K562 (cell line): ENCODE measurements around the gene ELK4. TPM values are rescaled to one million over a fixed set of nuclear protein-coding genes. Genes with fewer than 3 reads are reported as not detected.

Source experiments
- BMI1 ChIP-seq: fragments of 150-350 bp; IDR thresholded peaks from 2 replicates; pipeline ENCODE4 v1.6.1; 2014; ENCODE audit warnings: low read length
- BRF1 ChIP-seq: IDR thresholded peaks from 3 replicates; pipeline ENCODE4 v1.6.1; 2011; ENCODE audit warnings: borderline replicate concordance, mild to moderate bottlenecking; ENCODE audit not compliant: insufficient read length; ENCODE audit errors: extremely low read depth
- CREB1 ChIP-seq, 2 experiments: sonication (generic) in 1 of 2; formaldehyde crosslinking in 1 of 2; IDR thresholded peaks; 2 replicates each; pipeline versions ENCODE4 v1.6.1 to v1.8.0; 2012 to 2022; ENCODE audit warnings: inconsistent platforms in 1 of 2, mild to moderate bottlenecking in 1 of 2, missing genetic modification reagents in 1 of 2, moderate library complexity in 1 of 2
- IFI16 ChIP-seq: fragments of 250-450 bp; sonication (Bioruptor Pico); IDR thresholded peaks from 2 replicates; pipeline ENCODE4 v2.1.2; 2022; ENCODE audit warnings: mild to moderate bottlenecking, inconsistent platforms
- RBM22 ChIP-seq: fragments of 200-400 bp; formaldehyde crosslinking; IDR thresholded peaks from 2 replicates; pipeline ENCODE4 v1.6.1; 2018; ENCODE audit warnings: low read length, low read depth; ENCODE audit not compliant: poor library complexity, severe bottlenecking
- RNF219 ChIP-seq: fragments of 250-450 bp; sonication (Bioruptor Pico); IDR thresholded peaks from 2 replicates; pipeline ENCODE4 v1.5.0; 2022; ENCODE audit warnings: mild to moderate bottlenecking
- SMAD4 ChIP-seq: fragments of 250-450 bp; sonication (Bioruptor Pico); conservative IDR thresholded peaks from 2 replicates; pipeline ENCODE4 v1.8.0; 2021; ENCODE audit warnings: inconsistent platforms, mild to moderate bottlenecking, moderate library complexity
- U2AF1 ChIP-seq: fragments of 200-400 bp; formaldehyde crosslinking; optimal IDR thresholded peaks from 2 replicates; pipeline ENCODE3; 2017; ENCODE audit warnings: mild to moderate bottlenecking, low read depth, low read length, moderate library complexity
- WHSC1 ChIP-seq: IDR thresholded peaks from one replicate; pipeline ENCODE4 v1.6.1; 2012; ENCODE audit warnings: low read length, control low read depth, inconsistent platforms
- polyA plus RNA-seq, 8 experiments: library from polyadenylated mRNA; depleted of rRNA in 4 of 8; stranded (reverse) in 5 of 8; unstranded in 3 of 8; fragments of >200 nt; fragmentation: Nextera tagmentation in 2 of 8; fragmentation: Illumina TruSeq in 1 of 8; extraction: Ambion mirVana in 2 of 8; extraction: Trizol in 1 of 8; gene quantifications; 2 replicates each; pipeline versions ENCODE4 v1.2.1 to v1.2.3, GENCODE V29; 2011 to 2014; ENCODE audit warnings: inconsistent platforms in 1 of 8, missing spikeins in 1 of 8
- total RNA-seq, 7 experiments: library from RNA; depleted of rRNA in 6 of 7; stranded (reverse); fragments of >200 nt in 6 of 7; fragmentation: Illumina TruSeq in 2 of 7; extraction: Trizol in 2 of 7; gene quantifications; 2 replicates each; pipeline versions ENCODE4 v1.2.1 to v1.2.3, GENCODE V29; 2011 to 2021; ENCODE audit warnings: low replicate concordance in 1 of 7
- TF ChIP-seq, protein P1 (sequence below): fragments of 450-650 bp; IDR thresholded peaks from 2 replicates; pipeline ENCODE4 v1.6.1; 2016
- TF ChIP-seq, protein P2 (sequence below): sonication (generic); formaldehyde crosslinking; IDR thresholded peaks from 2 replicates; pipeline ENCODE4 v1.8.0; 2022; ENCODE audit warnings: mild to moderate bottlenecking, missing genetic modification reagents
- TF ChIP-seq, protein P3 (sequence below): IDR thresholded peaks from 2 replicates; pipeline ENCODE4 v1.6.1; 2011; ENCODE audit not compliant: insufficient read length; ENCODE audit errors: extremely low read depth
- TF ChIP-seq, protein P4 (sequence below), 2 experiments: fragments of 450-650 bp; IDR thresholded peaks; 2 replicates each; pipeline ENCODE4 v1.6.1; 2016; ENCODE audit warnings: mild to moderate bottlenecking in 2 of 2, borderline replicate concordance in 1 of 2, low read depth in 1 of 2, moderate library complexity in 1 of 2

Gene ELK4
- total and polyA plus RNA-seq, 9 of the 15 experiments (the other 6 are each of a cell fraction or from before 2014, with no cell fraction given): 2.0 to 21.7 (median 9.2) TPM

DNA sequence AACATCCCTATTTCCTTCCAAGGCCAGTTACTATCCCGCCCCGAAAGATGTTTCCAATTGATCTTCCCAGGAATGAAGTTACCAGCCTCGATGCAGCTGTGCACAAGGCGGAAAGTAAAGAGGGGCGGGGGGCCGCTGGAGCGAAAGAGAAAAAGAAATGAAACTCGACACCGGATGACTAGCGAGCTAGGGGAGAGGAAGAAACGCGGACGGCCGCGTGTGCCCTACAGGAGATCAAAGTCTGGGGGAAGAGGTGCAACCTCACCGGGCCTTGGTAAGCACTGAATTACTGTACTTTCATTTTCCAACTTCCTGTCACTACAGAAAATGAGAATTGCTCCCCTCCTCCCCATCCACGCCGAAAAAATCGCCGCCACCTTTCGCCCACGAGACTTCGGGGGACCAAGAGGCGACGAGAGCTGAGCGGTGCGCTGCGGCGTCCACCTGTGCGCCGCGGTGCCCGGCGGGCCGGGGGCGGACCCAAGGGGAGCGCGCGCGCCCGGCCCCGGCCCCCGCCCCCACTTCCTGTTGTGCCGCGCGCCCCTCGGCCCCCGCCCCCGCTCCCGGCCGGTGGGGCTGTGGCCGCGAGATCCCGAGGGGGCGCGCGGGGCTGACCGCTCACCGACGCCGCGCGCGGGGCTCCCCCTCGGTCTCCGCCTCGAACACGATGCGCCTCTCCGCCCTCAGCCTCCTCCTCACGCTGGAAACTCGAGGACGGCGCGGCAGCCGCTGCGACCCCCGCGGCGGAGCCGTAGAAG lies 622 bp downstream of the ELK4 start (continued):
- TF ChIP-seq, protein P1, sequence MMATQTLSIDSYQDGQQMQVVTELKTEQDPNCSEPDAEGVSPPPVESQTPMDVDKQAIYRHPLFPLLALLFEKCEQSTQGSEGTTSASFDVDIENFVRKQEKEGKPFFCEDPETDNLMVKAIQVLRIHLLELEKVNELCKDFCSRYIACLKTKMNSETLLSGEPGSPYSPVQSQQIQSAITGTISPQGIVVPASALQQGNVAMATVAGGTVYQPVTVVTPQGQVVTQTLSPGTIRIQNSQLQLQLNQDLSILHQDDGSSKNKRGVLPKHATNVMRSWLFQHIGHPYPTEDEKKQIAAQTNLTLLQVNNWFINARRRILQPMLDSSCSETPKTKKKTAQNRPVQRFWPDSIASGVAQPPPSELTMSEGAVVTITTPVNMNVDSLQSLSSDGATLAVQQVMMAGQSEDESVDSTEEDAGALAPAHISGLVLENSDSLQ: peak; percentile 38
- TF ChIP-seq, protein P2, sequence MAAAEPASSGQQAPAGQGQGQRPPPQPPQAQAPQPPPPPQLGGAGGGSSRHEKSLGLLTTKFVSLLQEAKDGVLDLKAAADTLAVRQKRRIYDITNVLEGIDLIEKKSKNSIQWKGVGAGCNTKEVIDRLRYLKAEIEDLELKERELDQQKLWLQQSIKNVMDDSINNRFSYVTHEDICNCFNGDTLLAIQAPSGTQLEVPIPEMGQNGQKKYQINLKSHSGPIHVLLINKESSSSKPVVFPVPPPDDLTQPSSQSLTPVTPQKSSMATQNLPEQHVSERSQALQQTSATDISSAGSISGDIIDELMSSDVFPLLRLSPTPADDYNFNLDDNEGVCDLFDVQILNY (CRISPR knock-in tag): no peak
- TF ChIP-seq IFI16 (CRISPR knock-in tag): no peak
- TF ChIP-seq BMI1: no peak
- no peak for TF ChIP-seq RBM22
- TF ChIP-seq U2AF1: no peak
- TF ChIP-seq SMAD4 (CRISPR knock-in tag): no peak
- peak; percentile 71 for TF ChIP-seq CREB1 (IDR thresholded peaks at IDR 0.05)
- peak; percentile 11; the same call in 1 of the 2 replicates for TF ChIP-seq CREB1 (CRISPR knock-in tag; IDR thresholded peaks at IDR 0.05)
- TF ChIP-seq, protein P3, sequence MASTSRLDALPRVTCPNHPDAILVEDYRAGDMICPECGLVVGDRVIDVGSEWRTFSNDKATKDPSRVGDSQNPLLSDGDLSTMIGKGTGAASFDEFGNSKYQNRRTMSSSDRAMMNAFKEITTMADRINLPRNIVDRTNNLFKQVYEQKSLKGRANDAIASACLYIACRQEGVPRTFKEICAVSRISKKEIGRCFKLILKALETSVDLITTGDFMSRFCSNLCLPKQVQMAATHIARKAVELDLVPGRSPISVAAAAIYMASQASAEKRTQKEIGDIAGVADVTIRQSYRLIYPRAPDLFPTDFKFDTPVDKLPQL: no peak
- TF ChIP-seq BRF1: no peak
- TF ChIP-seq RNF219 (CRISPR knock-in tag): no peak
- TF ChIP-seq, protein P4, sequence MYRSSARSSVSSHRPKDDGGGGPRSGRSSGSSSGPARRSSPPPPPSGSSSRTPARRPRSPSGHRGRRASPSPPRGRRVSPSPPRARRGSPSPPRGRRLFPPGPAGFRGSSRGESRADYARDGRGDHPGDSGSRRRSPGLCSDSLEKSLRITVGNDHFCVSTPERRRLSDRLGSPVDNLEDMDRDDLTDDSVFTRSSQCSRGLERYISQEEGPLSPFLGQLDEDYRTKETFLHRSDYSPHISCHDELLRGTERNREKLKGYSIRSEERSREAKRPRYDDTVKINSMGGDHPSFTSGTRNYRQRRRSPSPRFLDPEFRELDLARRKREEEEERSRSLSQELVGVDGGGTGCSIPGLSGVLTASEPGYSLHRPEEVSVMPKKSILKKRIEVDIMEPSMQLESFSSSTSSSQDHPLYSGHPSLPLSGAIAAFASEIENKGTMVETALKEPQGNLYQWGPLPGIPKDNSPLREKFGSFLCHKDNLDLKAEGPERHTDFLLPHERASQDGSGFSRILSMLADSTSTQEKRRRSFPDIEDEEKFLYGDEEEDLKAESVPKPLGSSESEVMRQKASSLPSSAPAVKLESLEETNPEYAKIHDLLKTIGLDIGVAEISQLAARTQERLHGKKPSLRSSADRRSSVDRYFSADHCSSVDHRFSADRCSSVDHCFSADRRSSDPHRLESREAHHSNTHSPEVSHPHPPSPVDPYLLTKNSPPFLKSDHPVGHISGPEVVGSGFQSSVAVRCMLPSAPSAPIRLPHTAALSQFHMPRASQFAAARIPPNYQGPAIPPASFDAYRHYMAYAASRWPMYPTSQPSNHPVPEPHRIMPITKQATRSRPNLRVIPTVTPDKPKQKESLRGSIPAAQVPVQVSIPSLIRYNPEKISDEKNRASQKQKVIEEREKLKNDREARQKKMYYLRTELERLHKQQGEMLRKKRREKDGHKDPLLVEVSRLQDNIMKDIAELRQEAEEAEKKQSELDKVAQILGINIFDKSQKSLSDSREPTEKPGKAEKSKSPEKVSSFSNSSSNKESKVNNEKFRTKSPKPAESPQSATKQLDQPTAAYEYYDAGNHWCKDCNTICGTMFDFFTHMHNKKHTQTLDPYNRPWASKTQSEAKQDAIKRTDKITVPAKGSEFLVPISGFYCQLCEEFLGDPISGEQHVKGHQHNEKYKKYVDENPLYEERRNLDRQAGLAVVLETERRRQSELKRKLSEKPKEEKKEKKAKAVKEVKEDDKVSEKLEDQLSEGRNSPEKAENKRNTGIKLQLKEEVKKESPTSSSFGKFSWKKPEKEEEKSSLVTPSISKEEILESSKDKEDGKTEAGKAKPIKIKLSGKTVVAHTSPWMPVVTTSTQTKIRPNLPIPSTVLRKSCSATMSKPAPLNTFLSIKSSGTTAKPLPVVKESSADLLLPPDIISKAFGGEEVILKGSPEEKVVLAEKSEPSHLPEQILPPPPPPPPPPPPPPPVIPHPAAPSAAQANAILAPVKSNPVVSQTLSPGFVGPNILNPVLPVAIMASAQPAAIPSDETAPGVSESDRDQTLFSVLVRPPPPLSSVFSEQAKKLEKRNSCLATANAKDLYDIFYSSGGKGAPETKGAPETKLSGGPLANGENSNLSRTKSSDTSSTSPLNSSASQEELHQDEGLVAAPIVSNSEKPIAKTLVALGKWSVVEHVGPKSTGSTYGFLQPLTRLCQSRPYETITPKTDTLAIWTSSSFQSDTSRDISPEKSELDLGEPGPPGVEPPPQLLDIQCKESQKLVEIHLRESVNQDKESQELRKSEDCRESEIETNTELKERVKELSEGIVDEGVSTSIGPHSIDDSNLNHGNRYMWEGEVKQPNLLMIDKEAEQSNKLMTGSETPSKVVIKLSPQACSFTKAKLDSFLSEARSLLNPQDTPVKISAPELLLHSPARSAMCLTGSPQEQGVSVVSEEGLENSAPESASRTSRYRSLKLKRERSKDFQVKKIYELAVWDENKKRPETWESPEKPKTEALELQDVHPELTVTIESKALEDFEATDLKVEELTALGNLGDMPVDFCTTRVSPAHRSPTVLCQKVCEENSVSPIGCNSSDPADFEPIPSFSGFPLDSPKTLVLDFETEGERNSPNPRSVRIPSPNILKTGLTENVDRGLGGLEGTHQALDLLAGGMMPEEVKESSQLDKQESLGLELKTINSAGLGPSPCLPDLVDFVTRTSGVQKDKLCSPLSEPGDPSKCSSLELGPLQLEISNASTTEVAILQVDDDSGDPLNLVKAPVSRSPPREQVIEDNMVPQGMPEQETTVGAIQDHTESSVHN (IDR thresholded peaks at IDR 0.05; ENCODE audit: borderline replicate concordance in 1 of 2, low read depth in 1 of 2): 0 out of 4 replicates have a peak, but pooled peaks of 1 of the 2 experiments have one; percentile 26
- TF ChIP-seq WHSC1: no peak
